AG09309 (cell line): ENCODE data around the gene SLC6A1.

ENCODE experiments used
- DNase-seq: peaks from one replicate; pipeline ENCODE4 v3.0.0-alpha.2; 2010; ENCODE audit warnings: low read depth
- H3K4me3 ChIP-seq: 2 replicates; pipeline ENCODE4 v1.5.1; 2011; ENCODE audit warnings: mild to moderate bottlenecking, low read depth, low read length, moderate library complexity; ENCODE audit not compliant: control insufficient read depth
- CTCF ChIP-seq: IDR thresholded peaks from 2 replicates; pipeline ENCODE4 v1.5.1; 2011; ENCODE audit warnings: mild to moderate bottlenecking, low read depth, low read length, inconsistent platforms; ENCODE audit not compliant: insufficient read depth, control insufficient read depth; ENCODE audit errors: missing control alignments

The SLC6A1 gene

GRCh38 chr3:11053926-11054503 is 61.5 kb downstream of the SLC6A1 start:
- no peak overlapping the region for H3K4me3 ChIP-seq

GRCh38 chr3:11054739-11055438 is 62.3 kb downstream of the SLC6A1 start:
- no peak for TF ChIP-seq CTCF
- no peak overlapping the region for H3K4me3 ChIP-seq
- no peak for DNase-seq

More at GRCh38 chr3:11053926-11054503, 61.5 kb downstream of the SLC6A1 start:
- no peak for TF ChIP-seq CTCF
- DNase-seq: no peak

- no peak overlapping the region for H3K4me3 ChIP-seq
- TF ChIP-seq CTCF: no peak
- DNase-seq: no peak
Observed at GRCh38 chr3:11055496-11055895, 62.9 kb downstream of the SLC6A1 start.

GRCh38 chr3:11056531-11057050 is 64.0 kb downstream of the SLC6A1 start:
- no peak for DNase-seq
- no peak overlapping the region for H3K4me3 ChIP-seq
- TF ChIP-seq CTCF: no peak

- no peak overlapping the region for H3K4me3 ChIP-seq
- no peak for TF ChIP-seq CTCF
- no peak for DNase-seq
Observed at GRCh38 chr3:11057655-11058054, 65.1 kb downstream of the SLC6A1 start.

- TF ChIP-seq CTCF: peak; percentile 94
- DNase-seq: peak; percentile 52
- H3K4me3 ChIP-seq: no peak overlapping the region
Observed at GRCh38 chr3:11059090-11059798, 66.7 kb downstream of the SLC6A1 start.
